HEK293T (cell line): Measurements from ENCODE around the gene SLC25A29.

Source experiments
- ARNT ChIP-seq: fragments of 450-650 bp; IDR thresholded peaks from 2 replicates; pipeline ENCODE4 v1.6.1; 2017; ENCODE audit warnings: mild to moderate bottlenecking
- BHLHE40 ChIP-seq: fragments of 450-650 bp; IDR thresholded peaks from 2 replicates; pipeline ENCODE4 v1.6.1; 2016; ENCODE audit warnings: mild to moderate bottlenecking, moderate library complexity, borderline replicate concordance
- FOXA1 ChIP-seq: fragments of 450-650 bp; IDR thresholded peaks from 2 replicates; pipeline ENCODE4 v1.6.1; 2016; ENCODE audit warnings: mild to moderate bottlenecking
- FOXK2 ChIP-seq: fragments of 450-650 bp; IDR thresholded peaks from 2 replicates; pipeline ENCODE4 v1.6.1; 2016; ENCODE audit warnings: mild to moderate bottlenecking
- FOXM1 ChIP-seq: fragments of 450-650 bp; IDR thresholded peaks from 2 replicates; pipeline ENCODE4 v1.6.1; 2017; ENCODE audit warnings: mild to moderate bottlenecking, borderline replicate concordance
- L3MBTL2 ChIP-seq: fragments of 450-650 bp; conservative IDR thresholded peaks from 2 replicates; pipeline ENCODE4 v1.6.1; 2016; ENCODE audit warnings: mild to moderate bottlenecking
- LEF1 ChIP-seq: fragments of 450-650 bp; IDR thresholded peaks from 2 replicates; pipeline ENCODE4 v1.6.1; 2017; ENCODE audit warnings: mild to moderate bottlenecking, borderline replicate concordance
- NFRKB ChIP-seq: fragments of 450-650 bp; IDR thresholded peaks from 2 replicates; pipeline ENCODE4 v1.6.1; 2016; ENCODE audit warnings: mild to moderate bottlenecking, moderate library complexity
- SP1 ChIP-seq: fragments of 450-650 bp; IDR thresholded peaks from 2 replicates; pipeline ENCODE4 v1.6.1; 2017
- TARDBP ChIP-seq: fragments of 450-650 bp; IDR thresholded peaks from 2 replicates; pipeline ENCODE4 v1.6.1; 2016
- ZNF384 ChIP-seq: fragments of 450-650 bp; IDR thresholded peaks from 2 replicates; pipeline ENCODE4 v1.6.1; 2016

- TF ChIP-seq L3MBTL2 (no peak), TARDBP (no peak), ZNF384 (no peak), SP1 (no peak), FOXM1 (no peak), ARNT (no peak), FOXK2 (no peak), FOXA1 (no peak), NFRKB (no peak), LEF1 (no peak), BHLHE40 (no peak)
These were observed 11.9 kb downstream of the SLC25A29 start for GRCh38 chr14:100294213-100294962.
